CD4-positive, alpha-beta T cell treated with Interferon alpha-2 for 1 hour (primary cell): ENCODE measurements around the gene TPST2.

Experiments
- DNase-seq, 2 donors: peaks; one replicate each; pipeline ENCODE4 v3.0.0-alpha.2; 2020 to 2022

Gene TPST2

GRCh38 chr22:26610072-26610958, 20.4 kb upstream of the TPST2 start:
- peak in 1 of 2 donors; percentile 52 for DNase-seq

- DNase-seq = no peak
Observed at GRCh38 chr22:26609287-26609686, 19.4 kb upstream of the TPST2 start.

- DNase-seq = no peak
Observed at GRCh38 chr22:26608129-26608528, 18.2 kb upstream of the TPST2 start.

DNA sequence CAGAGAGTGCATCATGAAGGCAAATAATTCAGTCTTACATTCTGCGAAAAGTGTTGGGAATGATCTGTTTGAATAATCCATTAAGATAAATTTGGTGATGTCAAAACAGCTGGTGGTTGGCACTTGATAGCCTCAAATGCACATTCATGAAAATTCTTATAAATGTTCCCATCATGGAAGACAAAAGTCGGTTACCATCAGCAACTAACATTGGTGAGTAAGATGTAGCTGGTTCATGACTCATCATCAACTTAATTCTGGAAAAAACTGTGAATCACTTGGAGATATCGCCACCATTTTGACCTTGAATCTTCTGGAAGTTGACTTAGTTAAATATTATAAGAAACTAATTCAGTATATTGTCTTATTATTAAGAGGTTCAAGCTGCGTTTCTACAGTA, 16.7 kb upstream of the TPST2 start:
- no peak for DNase-seq

- DNase-seq = no peak
Observed at GRCh38 chr22:26604368-26604767, 14.4 kb upstream of the TPST2 start.

DNA sequence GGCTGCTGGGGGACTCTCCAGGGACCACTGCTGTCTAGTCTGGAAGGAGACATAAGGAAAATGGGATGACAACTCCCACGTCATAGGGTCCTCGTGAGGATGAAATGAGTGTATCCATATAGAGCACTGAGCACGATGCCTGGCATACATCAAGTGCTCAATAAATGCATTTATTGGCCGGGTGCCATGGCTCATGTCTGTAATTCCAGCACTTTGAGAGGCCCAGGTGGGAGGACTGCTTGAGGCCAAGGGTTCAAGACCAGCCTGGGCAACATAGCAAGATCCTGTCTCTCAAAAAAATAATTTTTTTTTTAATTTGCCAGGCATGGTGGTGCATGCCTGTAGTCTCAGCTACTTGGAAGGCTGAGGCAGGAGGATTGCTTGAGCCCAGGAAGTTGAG, 12.2 kb upstream of the TPST2 start:
- DNase-seq = no peak

DNA sequence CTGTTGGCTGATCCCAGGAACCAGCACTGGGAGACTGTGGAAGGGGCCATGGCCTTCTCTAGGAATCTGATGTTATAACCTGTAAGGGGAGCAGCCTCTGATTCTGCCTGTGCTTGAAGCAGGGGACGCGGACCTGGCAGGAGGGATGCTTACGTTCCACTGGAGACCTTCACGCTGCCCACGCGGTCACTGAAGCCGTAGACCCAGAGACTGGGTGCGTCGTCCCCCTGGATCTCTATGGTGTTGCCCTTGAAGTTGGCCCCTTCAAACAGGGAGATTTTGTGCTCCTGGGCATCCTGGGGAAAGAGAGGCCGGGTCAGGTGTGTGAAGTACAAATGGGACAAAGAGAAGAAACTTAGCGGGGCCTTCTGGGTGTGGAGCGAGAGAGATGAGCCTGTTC, 11.8 kb upstream of the TPST2 start:
- no peak for DNase-seq

GRCh38 chr22:26599505-26599904, 9.6 kb upstream of the TPST2 start:
- DNase-seq = no peak

DNA sequence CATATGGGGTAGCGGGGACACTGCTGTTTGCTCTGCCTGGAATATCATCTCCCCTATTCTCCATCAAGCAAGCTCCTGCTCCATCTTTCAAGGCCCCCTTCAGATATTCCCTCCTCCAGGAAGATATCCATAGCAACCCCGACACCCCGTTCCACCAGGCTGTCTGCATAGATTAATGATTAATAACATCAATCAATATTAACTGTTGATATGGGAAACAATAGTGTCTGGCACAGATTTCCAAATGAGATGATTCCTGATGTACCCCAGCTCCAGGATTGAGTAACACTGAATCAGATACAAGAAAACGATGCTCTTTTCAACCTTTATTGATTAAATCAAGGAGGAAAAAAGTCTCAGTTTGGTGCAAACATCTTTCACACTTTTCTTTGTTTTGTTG, 7.5 kb upstream of the TPST2 start:
- no peak for DNase-seq

GRCh38 chr22:26597026-26597425, 7.1 kb upstream of the TPST2 start:
- DNase-seq = peak in 1 of 2 donors; percentile 39

- DNase-seq = no peak
Observed at GRCh38 chr22:26593763-26594162, 3.8 kb upstream of the TPST2 start.

- peak; percentile 39 to 67 for DNase-seq
Observed at GRCh38 chr22:26592421-26592891, 2.5 kb upstream of the TPST2 start.

DNA sequence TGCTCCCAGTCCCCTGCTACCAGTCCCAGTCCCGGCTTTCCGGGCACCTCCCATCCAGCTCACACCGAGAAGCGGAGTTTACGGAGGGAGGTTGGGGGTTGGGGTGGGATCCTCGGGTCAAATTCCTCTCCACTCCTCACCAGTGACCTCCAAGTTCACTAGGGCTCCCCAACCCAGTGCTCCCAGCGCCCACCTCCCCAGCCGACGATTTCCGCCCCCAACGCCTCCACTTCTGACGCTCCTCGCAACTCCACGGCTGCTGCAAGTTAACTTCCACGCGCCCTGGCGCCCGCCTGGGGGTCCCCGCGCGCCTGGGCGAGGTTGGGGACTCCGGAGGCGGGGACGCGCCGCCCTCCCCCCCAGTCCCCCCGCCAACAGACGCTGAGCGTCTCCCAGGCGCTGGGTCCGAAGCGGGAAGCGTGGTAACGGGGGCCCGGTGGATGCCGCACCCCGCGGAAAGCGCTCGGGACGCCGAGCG, 526 bp downstream of the TPST2 start:
- DNase-seq = peak in 1 of 2 donors; percentile 33

GRCh38 chr22:26588729-26589366, 1.1 kb downstream of the TPST2 start:
- DNase-seq = no peak

- no peak for DNase-seq
Observed at GRCh38 chr22:26587991-26588613, 1.8 kb downstream of the TPST2 start.

DNA sequence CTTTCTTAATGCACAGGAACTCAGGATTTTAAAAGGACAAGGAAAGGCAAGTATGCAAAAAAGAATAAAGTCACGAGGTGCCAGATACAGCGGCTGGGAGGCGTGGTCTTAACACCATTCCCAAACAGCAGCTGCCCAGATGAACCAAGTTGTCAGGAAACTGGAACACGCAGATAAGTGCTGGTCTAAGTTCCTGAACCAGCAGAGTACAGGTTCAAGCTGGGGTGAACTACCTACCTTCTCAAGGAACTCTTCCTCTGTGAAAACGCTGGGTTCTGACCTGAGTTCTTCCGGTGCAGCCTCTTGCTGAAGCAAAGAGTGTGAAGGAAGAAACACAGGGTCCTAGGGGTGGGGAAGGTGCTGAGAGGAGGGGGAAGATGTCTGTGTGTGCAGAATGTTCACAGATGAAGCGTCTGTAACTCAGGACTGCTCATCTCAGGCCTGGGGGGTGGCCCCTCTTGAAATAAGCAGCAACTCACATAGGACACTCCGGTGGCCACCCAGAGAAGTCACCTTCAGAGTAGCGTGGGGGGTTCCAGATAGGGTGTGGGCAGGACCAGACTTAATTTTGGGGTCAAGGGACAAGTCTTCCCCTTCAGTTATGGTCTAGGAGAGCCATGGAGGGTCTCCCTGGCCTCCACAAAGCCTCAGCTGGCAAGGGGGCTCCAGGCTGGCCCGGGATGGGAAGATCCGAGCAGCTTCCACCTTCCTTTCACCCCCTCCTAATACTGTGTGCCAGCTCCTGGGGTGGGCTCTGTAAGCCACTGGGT, 3.2 kb downstream of the TPST2 start:
- peak in 1 of 2 donors; percentile 27 for DNase-seq

GRCh38 chr22:26585104-26585790, 4.7 kb downstream of the TPST2 start:
- DNase-seq = no peak

DNA sequence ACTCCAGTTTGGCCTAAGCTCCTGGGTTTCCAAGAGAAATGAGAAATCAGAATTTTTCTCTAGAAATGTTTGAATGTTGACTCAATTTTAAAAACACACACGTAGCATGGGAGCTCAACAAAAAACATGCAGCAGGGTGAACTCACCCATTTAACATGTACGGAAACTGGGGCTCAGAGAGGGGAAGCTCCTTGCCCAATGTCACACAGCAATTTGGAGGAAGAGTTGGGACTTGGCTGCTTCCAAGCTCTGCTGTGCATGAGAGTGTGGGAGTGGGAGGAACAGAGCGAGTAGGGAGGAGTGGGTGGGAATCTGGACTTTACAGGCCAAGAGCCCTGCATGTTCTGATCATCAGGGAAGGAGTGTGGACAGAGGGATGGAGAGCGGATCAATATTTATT, 5.9 kb downstream of the TPST2 start:
- DNase-seq = no peak

GRCh38 chr22:26581633-26582168, 8.2 kb downstream of the TPST2 start:
- DNase-seq = no peak

- DNase-seq = no peak
Observed at GRCh38 chr22:26581026-26581425, 8.9 kb downstream of the TPST2 start.

- no peak for DNase-seq
Observed at GRCh38 chr22:26580240-26580962, 9.5 kb downstream of the TPST2 start.
